Neuronal stem cell (in vitro differentiated cells): ENCODE measurements around the gene MMP25.
"Not testable (repeated sequence)": the region's sequence is repeated elsewhere in the genome, so short reads cannot be mapped to it uniquely, and the experiment has no call there.

ENCODE experiments used
- DNase-seq: peaks from one replicate; pipeline ENCODE4 v3.0.0-alpha.2; 2013; ENCODE audit warnings: low spot score
- H2AFZ ChIP-seq: one replicate; pipeline ENCODE4 v1.6.1; 2013; ENCODE audit warnings: mild to moderate bottlenecking, low read length, inconsistent platforms
- H2AK5ac ChIP-seq: 2 replicates; pipeline ENCODE4 v1.6.1; 2013; ENCODE audit warnings: low read depth, mild to moderate bottlenecking, inconsistent platforms, low read length, moderate library complexity, mixed read lengths
- H2BK120ac ChIP-seq: 2 replicates; pipeline ENCODE4 v1.6.1; 2013; ENCODE audit warnings: low read depth, mild to moderate bottlenecking, inconsistent platforms, low read length, moderate library complexity, mixed read lengths
- H2BK12ac ChIP-seq: one replicate; pipeline ENCODE4 v1.6.1; 2013; ENCODE audit warnings: low read length, inconsistent platforms
- H2BK15ac ChIP-seq: 2 replicates; pipeline ENCODE4 v1.6.1; 2013; ENCODE audit warnings: mild to moderate bottlenecking, low read length, inconsistent platforms, mixed read lengths
- H2BK5ac ChIP-seq: one replicate; pipeline ENCODE4 v1.6.1; 2013; ENCODE audit warnings: inconsistent platforms, mild to moderate bottlenecking, low read length, moderate library complexity
- H3K14ac ChIP-seq: one replicate; pipeline ENCODE4 v1.6.1; 2013; ENCODE audit warnings: low read length, inconsistent platforms
- H3K18ac ChIP-seq: 2 replicates; pipeline ENCODE4 v1.6.1; 2013; ENCODE audit warnings: low read length, inconsistent platforms
- H3K23ac ChIP-seq: 2 replicates; pipeline ENCODE4 v1.6.1; 2013; ENCODE audit warnings: low read depth, mild to moderate bottlenecking, mixed read lengths, low read length, inconsistent platforms; ENCODE audit not compliant: poor library complexity
- H3K27ac ChIP-seq: replicated peaks from 3 replicates; pipeline ENCODE4 v1.5.1; 2013; ENCODE audit warnings: low read length, inconsistent platforms
- H3K27me3 ChIP-seq, 3 experiments: 2 replicates each; pipeline ENCODE4 v1.6.1; 2013; ENCODE audit warnings: low read length in 3 of 3, mild to moderate bottlenecking in 2 of 3, inconsistent platforms in 1 of 3, low read depth in 1 of 3, mixed read lengths in 1 of 3, moderate library complexity in 1 of 3; ENCODE audit not compliant: control insufficient read depth in 3 of 3, insufficient read depth in 3 of 3
- H3K36me3 ChIP-seq, 2 donors: replicated peaks in 1 of 2; 2 replicates each; pipeline ENCODE4 v1.6.1; 2013; ENCODE audit warnings: low read length in 2 of 2; ENCODE audit not compliant: control insufficient read depth in 2 of 2, insufficient read depth in 2 of 2
- H3K4ac ChIP-seq: 2 replicates; pipeline ENCODE4 v1.6.1; 2013; ENCODE audit warnings: inconsistent platforms, mild to moderate bottlenecking, low read length, moderate library complexity
- H3K4me1 ChIP-seq, 2 donors: 1 replicate in 1 of 2; 2 replicates in 1 of 2; pipeline ENCODE4 v1.6.1; 2013; ENCODE audit warnings: low read length in 2 of 2, low read depth in 1 of 2; ENCODE audit not compliant: control insufficient read depth in 2 of 2, insufficient read depth in 1 of 2
- H3K4me2 ChIP-seq: one replicate; pipeline ENCODE4 v1.6.1; 2013; ENCODE audit warnings: mild to moderate bottlenecking, low read length, inconsistent platforms; ENCODE audit not compliant: insufficient read depth, poor library complexity, severe bottlenecking
- H3K4me3 ChIP-seq, 2 donors: 2 replicates each; pipeline ENCODE4 v1.5.1; 2013; ENCODE audit warnings: low read length in 2 of 2, mild to moderate bottlenecking in 2 of 2, inconsistent platforms in 1 of 2, moderate library complexity in 1 of 2
- H3K79me1 ChIP-seq: one replicate; pipeline ENCODE4 v1.6.1; 2013; ENCODE audit warnings: low read depth, mild to moderate bottlenecking, inconsistent platforms, low read length, moderate library complexity
- H3K9ac ChIP-seq: one replicate; pipeline ENCODE4 v1.6.1; 2013; ENCODE audit warnings: mild to moderate bottlenecking, low read depth, low read length, inconsistent platforms; ENCODE audit not compliant: poor library complexity
- H3K9me3 ChIP-seq, 2 donors: replicated peaks in 1 of 2; 2 replicates each; pipeline versions ENCODE3 to v1.6.1; 2013; ENCODE audit warnings: low read length in 2 of 2, mild to moderate bottlenecking in 2 of 2, inconsistent platforms in 1 of 2, low read depth in 1 of 2, mixed read lengths in 1 of 2, moderate library complexity in 1 of 2; ENCODE audit not compliant: control insufficient read depth in 2 of 2, insufficient read depth in 1 of 2
- H4K8ac ChIP-seq: one replicate; pipeline ENCODE4 v1.6.1; 2013; ENCODE audit warnings: low read depth, mild to moderate bottlenecking, inconsistent platforms, low read length, moderate library complexity
- H4K91ac ChIP-seq: one replicate; pipeline ENCODE4 v1.6.1; 2013; ENCODE audit warnings: low read length, low read depth, mild to moderate bottlenecking, inconsistent platforms; ENCODE audit not compliant: poor library complexity
- WGBS, 2 donors: extraction: QIAGEN DNeasy Blood & Tissue Kit; methylation state at CpG; one replicate each; pipeline ENCODE4 v1.1.7; 2013; ENCODE audit warnings: missing lambda C conversion rate in 2 of 2, mixed read lengths in 1 of 2; ENCODE audit not compliant: insufficient read length in 2 of 2, insufficient replicate concordance in 1 of 2; ENCODE audit errors: extremely low coverage in 2 of 2; 5-methylcytosine and 5-hydroxymethylcytosine counted together

MMP25 gene

GRCh38 chr16:3054965-3055733, 8.8 kb downstream of the MMP25 start:
- H3K36me3 ChIP-seq = peaks cover 7 to 12% of the 10 kb centered on the region in 2 donors

DNA sequence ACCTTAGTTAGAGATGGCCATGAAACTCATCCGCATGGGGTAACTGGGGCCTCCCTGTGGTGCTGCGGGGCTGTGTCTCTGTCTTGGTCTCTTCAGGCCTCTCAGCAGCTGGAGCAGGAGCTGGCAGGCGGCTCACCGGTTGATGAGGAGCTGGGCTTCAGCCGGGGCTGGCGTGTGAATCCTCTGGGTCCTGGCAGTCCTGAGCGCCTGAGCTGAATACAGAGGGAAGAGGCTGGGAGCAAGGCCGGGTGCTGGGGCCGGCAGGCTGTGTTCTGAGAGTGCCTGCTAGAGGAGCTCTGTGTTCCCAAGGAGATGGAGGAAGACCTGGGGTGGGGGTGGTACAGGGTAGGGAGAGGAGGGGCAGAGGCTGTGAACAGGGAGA, 9.4 kb downstream of the MMP25 start:
- no CpG with 5 or more reads among the region's 9 CpGs for WGBS, 2 donors
- Histone ChIP-seq H3K36me3 (peaks cover 7 to 12% of the 10 kb centered on the region in 2 donors), H3K27me3 (peaks cover 0 to 17% (median 0%) of the 10 kb centered on the region in 3 experiments)
- H3K23ac ChIP-seq, H3K9ac ChIP-seq, H3K4me2 ChIP-seq, H2BK12ac ChIP-seq, H2AFZ ChIP-seq, H3K14ac ChIP-seq, H3K4me3 ChIP-seq, H4K8ac ChIP-seq, H4K91ac ChIP-seq, H2BK15ac ChIP-seq, H2AK5ac ChIP-seq, H3K18ac ChIP-seq, H3K4me1 ChIP-seq, H3K4ac ChIP-seq, H3K79me1 ChIP-seq, DNase-seq, H2BK5ac ChIP-seq, H2BK120ac ChIP-seq, H3K27ac ChIP-seq, H3K9me3 ChIP-seq: not testable (repeated sequence)

More at GRCh38 chr16:3054965-3055733, 8.8 kb downstream of the MMP25 start:
- H2BK5ac ChIP-seq = no peak overlapping the region
- no peak overlapping the region for H2BK15ac ChIP-seq
- H3K23ac ChIP-seq = no peak overlapping the region
- H2BK120ac ChIP-seq = no peak overlapping the region
- H3K9ac ChIP-seq = no peak overlapping the region
- H3K4me2 ChIP-seq = no peak overlapping the region
- H2AFZ ChIP-seq = no peak overlapping the region
- no peak overlapping the region for H3K27ac ChIP-seq
- H3K18ac ChIP-seq = no peak overlapping the region
- H3K14ac ChIP-seq = no peak overlapping the region
- H2BK12ac ChIP-seq = no peak overlapping the region
- peaks cover 1% of the 10 kb centered on the region for H3K79me1 ChIP-seq
- H3K4me3 ChIP-seq = no peak overlapping the region
- no peak overlapping the region for H4K91ac ChIP-seq
- WGBS, 2 donors = no CpG with 5 or more reads among the region's 17 CpGs
- H3K9me3 ChIP-seq = peaks cover 0 to 2% of the 10 kb centered on the region in 2 donors
- peaks cover 0 to 18% (median 0%) of the 10 kb centered on the region in 3 experiments for H3K27me3 ChIP-seq
- peaks cover 5 to 7% of the 10 kb centered on the region in 2 donors for H3K4me1 ChIP-seq
- peak overlapping the region; percentile 17 for H4K8ac ChIP-seq
- H3K4ac ChIP-seq = no peak overlapping the region
- no peak overlapping the region for H2AK5ac ChIP-seq
- DNase-seq = no peak

DNA sequence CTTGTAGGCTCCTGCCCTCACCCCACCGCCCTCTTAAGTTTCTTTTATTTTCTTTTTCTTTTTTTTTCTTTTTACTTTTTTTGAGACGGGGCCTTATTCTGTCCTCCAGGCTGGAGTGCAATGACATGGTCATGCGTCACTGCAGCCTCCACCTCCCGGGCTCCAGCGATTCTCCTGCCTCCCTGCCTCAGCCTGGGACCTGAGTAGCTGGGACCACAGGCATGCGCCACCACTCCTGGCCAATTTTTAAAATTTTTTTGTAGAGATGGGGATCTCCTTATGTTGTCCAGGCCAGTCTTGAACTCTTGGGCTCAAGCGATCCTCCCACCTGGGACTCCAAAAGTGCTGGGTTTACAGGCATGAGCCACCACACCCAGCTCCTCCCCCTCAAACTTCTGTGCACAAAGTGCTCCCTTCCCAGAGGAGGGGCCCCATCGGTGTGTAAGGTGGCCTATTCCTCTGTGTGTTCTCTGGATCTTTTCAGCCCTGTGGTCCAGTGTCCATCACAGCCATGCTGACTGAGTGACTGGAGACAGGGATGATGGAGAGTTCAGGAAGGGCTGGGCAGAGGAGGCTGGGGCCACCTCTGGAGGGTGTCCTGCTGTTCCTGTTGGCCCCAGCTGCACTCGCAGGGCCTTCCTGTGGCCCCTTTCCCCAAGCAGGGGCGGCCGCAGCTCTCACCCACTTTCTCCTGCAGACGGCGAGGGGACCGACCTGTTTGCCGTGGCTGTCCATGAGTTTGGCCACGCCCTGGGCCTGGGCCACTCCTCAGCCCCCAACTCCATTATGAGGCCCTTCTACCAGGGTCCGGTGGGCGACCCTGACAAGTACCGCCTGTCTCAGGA, 10.2 kb downstream of the MMP25 start:
- Histone ChIP-seq H3K18ac (no peak overlapping the region), H3K9ac (peak overlapping the region; percentile 38), H3K4me2 (no peak overlapping the region), H3K36me3 (peaks cover 7 to 12% of the 10 kb centered on the region in 2 donors), H3K4me3 (no peak overlapping the region), H4K8ac (no peak overlapping the region), H3K27me3 (peaks cover 0 to 13% (median 0%) of the 10 kb centered on the region in 3 experiments), H2AK5ac (no peak overlapping the region), H2BK5ac (no peak overlapping the region), H2AFZ (no peak overlapping the region), H3K14ac (no peak overlapping the region), H2BK12ac (no peak overlapping the region), H3K4ac (no peak overlapping the region), H3K4me1 (peaks cover 5 to 7% of the 10 kb centered on the region in 2 donors), H3K79me1 (peaks cover 1% of the 10 kb centered on the region), H4K91ac (no peak overlapping the region), H3K27ac (no peak overlapping the region), H2BK120ac (no peak overlapping the region), H2BK15ac (no peak overlapping the region), H3K23ac (no peak overlapping the region), H3K9me3 (peaks cover 0 to 2% of the 10 kb centered on the region in 2 donors)
- WGBS, 2 donors = no CpG with 5 or more reads among the region's 19 CpGs
- DNase-seq = no peak
